DMS79 (cell line): ENCODE measurements around the gene SMOC1.

ENCODE experiments used
- DNase-seq: peaks from one replicate; lab custom pipeline; 2025; lab: John Stamatoyannopoulos, UW

The SMOC1 gene

GRCh38 chr14:70045310-70045709 is 166.1 kb downstream of the SMOC1 start:
- DNase-seq = no peak

DNA sequence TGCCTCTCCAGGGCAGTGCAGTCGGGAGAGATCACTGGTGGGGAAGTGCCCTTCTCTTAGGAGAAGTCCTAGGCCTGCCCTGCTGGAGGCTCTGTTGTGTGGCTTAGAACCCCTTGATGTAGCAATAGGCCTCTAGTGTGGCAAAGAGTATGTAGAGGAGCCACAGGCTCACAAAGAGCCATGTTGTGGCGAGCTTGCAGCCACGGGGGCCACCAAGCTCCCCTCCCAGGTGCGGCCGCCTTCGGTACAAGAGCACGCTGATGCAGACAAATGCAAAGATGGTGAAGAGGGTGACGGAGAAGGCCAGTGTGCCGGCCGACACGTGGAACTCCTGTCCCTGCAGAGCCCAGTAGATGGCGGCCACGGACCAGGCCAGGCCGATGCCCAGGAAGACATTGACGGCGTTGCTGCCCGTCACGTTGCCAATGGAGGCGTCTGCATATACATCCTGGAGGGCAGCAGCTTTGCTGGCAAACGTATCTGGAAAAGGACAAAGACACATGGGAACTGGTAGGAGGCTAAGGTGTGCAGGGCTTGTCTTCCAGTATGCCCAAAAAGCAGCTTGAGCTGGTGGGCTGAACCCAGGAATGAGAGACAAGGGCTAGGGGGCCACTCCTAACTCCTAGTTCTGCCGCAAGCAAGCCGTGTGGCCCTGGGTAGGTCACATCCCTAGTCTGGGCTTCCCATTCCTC is 166.8 kb downstream of the SMOC1 start:
- DNase-seq = peak; percentile 50

- DNase-seq = no peak
Observed at GRCh38 chr14:70047598-70048312, 168.5 kb downstream of the SMOC1 start.

GRCh38 chr14:70048313-70048654 is 169.1 kb downstream of the SMOC1 start:
- DNase-seq = no peak

DNA sequence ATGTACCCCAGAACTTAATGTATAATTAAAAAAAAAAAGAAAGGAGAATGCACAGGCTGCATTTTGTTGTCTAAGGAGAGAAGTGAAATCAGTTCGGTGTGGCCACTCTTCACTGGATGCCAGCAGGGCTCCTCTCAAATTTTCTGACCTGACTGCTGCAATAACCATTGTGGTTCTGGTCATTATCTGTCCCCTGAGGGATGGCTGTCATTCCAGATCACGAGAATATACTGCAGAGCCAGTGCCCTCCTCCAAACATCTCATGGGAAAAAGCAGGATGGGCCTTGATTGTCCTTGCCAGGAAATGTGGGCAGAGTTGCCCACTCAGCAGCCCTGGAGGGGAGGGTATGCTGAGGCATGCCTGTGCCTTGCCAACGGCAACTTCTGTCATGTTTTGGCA is 170.4 kb downstream of the SMOC1 start:
- DNase-seq = no peak

GRCh38 chr14:70050136-70050535 is 170.9 kb downstream of the SMOC1 start:
- no peak for DNase-seq

- no peak for DNase-seq
Observed at GRCh38 chr14:70052990-70053389, 173.8 kb downstream of the SMOC1 start.

DNA sequence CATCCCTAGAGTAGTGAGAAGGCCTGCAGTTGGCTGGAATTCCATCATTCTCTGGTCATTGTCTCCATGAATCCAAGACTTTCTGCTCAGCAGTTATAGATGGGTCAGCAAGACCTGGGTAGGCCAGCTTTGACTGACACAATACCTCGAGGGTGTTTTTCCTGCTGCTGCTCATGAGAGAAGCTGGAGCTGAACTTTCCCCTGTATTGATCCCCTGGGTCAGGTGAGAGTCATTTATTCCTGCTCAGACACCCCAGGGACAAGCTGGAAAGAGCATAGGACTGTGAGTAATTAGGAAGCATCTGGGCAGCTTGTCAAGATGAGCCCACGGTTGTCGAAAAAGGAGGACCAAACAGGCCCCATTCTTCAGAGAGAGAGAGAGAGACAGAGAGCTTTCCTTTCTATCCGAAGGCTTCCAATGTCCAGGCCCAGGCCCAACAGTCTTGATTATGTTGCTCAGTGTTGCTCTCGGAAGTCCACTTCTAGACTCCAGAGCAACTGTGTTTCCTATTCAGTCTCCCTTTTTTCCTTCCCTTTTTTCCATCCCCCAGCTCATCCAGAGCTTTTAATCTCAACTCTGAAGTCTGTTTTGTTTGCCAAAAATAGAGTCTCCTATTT is 178.4 kb downstream of the SMOC1 start:
- DNase-seq = no peak

DNA sequence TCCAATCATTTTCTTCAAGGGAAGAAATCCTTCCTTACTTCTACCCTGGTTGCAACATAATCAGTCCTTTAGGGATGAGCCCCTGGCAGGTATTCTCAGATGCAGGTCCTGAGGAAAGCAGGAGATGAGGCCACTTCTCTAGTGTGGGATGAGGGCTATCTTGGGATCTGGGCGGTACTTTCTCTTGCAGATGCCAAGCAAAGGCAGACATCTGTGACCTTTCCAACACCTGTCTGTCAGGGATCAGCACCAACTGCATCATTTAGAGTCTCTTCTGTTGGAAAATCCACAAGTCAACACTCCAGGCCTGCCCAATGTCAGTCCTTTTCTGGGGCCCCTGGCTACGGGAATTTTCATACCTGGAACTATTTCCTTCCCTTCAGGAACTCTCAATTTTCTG is 180.3 kb downstream of the SMOC1 start:
- no peak for DNase-seq

- DNase-seq = no peak
Observed at GRCh38 chr14:70061108-70061507, 181.9 kb downstream of the SMOC1 start.

- no peak for DNase-seq
Observed at GRCh38 chr14:70064136-70064865, 185.1 kb downstream of the SMOC1 start.

GRCh38 chr14:70067810-70068209 is 188.6 kb downstream of the SMOC1 start:
- DNase-seq = no peak

GRCh38 chr14:70069186-70069585 is 190.0 kb downstream of the SMOC1 start:
- no peak for DNase-seq

DNA sequence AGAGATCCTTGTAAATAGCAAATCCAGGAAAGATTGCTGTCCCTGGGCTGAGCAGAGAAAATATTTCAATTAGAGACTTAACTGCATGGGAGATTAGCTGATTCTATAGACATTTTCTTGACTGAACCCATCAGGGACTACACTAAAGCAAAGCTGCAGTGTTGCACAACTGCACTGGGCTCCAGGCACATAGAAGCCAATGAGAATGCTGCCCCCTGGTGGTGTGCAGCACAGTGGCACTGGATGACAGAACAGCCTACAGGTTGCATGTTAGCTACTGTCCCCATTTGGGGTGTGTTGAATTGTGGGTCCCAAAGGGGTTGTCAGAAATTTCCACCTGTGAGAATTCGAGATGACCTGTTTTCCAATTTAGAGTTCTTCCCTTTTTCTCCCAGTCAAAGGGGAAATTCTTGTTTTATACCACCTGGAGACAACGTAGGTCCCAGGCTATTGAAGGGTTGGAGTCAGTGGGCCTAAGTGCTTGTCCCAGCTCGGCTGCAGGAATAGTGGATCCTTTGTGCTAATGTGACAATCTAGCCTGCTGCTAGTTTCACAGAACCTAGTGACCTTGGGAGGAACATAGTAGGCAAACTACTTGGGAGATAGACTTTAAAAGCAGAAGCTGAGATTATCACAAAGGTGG is 194.8 kb downstream of the SMOC1 start:
- DNase-seq = no peak

- DNase-seq = no peak
Observed at GRCh38 chr14:70077005-70077404, 197.8 kb downstream of the SMOC1 start.

DNA sequence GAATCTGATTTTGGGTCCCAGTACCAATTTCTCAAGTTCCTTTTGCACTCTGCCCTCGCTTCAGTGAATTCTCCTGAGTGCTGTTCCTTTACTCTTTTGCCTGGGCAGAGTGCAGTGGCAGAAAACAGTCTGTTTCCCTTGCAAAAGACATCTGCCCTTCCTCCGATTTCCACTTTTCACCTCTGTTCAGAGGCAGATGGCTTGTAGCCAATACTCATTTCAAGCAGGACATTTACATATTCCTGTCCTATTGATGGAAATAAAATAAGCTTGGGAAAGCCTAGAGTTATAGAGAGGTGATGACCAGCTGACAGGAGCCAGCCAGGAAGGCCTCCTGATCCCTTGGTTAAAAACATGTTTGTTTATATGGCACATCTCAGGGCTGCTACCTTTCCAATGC is 198.5 kb downstream of the SMOC1 start:
- no peak for DNase-seq

GRCh38 chr14:70078329-70078728 is 199.1 kb downstream of the SMOC1 start:
- DNase-seq = no peak

GRCh38 chr14:70080076-70080475 is 200.9 kb downstream of the SMOC1 start:
- DNase-seq = no peak
